Epithelial cell of proximal tubule (primary cell): ENCODE data around the gene DHRSX. TPM values are rescaled to one million over a fixed set of nuclear protein-coding genes. Genes with fewer than 3 reads are reported as not detected.

Experiments
- DNase-seq: peaks from one replicate; pipeline ENCODE4 v3.0.0-alpha.2; 2011; ENCODE audit warnings: low read depth
- H3K4me3 ChIP-seq: 2 replicates; pipeline ENCODE4 v1.5.1; 2011; ENCODE audit warnings: low read depth, mild to moderate bottlenecking, low read length
- total RNA-seq: library from RNA; depleted of rRNA; stranded (reverse); fragments of >200 nt; gene quantifications from 2 replicates; pipeline ENCODE4 v1.2.3, GENCODE V29; 2015
- TF ChIP-seq, protein P1 (sequence below): conservative IDR thresholded peaks from 2 replicates; pipeline ENCODE4 v1.5.1; 2012; ENCODE audit warnings: low read depth, mild to moderate bottlenecking, low read length

The DHRSX gene
- total RNA-seq, 1 donor from 2014 or later = 22.8 TPM

DNA sequence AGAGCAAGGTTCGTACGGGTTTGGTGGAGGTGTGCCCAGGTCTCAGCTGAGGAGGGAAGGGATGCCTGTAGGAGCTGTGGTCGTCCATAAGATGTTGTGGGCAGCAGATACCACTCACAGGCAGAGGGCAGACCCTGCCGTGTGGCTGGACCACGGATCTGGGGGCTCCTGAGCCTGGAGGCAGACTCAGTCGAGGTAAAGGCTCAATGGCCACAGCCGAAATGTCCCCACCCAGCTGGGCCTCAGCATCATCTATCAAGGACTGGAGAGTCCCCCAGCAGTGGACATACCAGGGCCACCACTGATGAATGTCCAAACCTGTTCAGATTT lies 98.5 kb downstream of the DHRSX start:
- TF ChIP-seq, protein P1, sequence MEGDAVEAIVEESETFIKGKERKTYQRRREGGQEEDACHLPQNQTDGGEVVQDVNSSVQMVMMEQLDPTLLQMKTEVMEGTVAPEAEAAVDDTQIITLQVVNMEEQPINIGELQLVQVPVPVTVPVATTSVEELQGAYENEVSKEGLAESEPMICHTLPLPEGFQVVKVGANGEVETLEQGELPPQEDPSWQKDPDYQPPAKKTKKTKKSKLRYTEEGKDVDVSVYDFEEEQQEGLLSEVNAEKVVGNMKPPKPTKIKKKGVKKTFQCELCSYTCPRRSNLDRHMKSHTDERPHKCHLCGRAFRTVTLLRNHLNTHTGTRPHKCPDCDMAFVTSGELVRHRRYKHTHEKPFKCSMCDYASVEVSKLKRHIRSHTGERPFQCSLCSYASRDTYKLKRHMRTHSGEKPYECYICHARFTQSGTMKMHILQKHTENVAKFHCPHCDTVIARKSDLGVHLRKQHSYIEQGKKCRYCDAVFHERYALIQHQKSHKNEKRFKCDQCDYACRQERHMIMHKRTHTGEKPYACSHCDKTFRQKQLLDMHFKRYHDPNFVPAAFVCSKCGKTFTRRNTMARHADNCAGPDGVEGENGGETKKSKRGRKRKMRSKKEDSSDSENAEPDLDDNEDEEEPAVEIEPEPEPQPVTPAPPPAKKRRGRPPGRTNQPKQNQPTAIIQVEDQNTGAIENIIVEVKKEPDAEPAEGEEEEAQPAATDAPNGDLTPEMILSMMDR = no peak
- DNase-seq = no peak
- H3K4me3 ChIP-seq = peak overlapping the region; percentile 15

DNA sequence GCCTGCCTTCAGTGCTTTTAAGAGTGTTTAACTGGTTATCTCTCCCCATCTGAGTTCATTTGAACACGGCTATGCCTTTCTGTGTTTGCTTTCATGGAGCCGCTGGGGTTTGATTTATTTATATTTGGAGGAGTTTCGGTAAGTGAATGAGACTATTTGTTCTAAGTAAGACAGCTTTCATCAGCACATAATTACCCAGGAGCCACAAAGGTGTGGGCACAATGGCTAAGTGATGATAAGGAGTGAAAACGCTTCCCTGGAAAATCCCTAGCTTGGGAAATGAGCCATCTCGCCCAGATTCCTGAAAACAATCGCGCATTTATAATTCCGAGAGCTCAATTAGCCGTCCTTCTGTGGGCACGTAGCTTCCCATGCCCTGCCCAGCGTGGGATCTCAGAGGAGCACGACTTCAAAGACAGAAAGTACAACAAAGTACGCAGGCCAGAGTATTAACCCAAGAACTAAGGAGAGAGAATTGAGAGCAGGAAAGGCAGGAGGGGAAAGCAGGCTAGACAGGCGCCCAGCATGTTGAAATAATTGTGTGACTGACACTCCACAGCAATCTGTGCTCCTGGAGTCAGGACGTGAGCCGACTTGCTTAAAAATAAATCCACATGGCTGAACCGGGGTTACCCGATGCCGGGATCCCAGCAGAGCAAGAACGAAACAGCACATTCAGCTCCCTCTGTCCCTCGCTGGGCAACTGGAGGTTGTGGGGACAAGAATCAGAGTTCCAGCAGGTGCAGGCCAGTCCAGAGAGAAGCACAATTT lies 99.0 kb downstream of the DHRSX start:
- DNase-seq = peak; percentile 84
- TF ChIP-seq, protein P1 = no peak

DNA sequence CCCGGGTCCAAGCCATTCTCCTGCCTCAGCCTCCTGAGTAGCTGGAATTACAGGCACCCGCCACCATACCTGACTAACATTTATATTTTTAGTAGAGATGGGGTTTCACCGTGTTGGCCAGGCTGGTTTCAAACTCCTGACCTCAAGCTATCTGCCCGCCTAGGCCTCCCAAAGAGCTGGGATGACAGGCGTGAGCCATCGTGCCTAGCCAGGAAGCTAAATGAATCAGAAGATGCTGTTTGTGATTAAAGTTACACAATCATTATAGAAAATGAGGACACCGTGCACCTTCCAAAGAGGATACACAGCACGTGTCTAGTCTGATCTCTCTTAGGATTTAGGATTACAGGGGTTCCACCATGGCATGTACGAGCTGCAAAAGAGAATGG lies 99.6 kb downstream of the DHRSX start:
- peak overlapping the region; percentile 15 for H3K4me3 ChIP-seq
- no peak for DNase-seq
- TF ChIP-seq, protein P1 = no peak

More for the DNA sequence above, 99.0 kb downstream of the DHRSX start:
- peak overlapping the region; percentile 15 for H3K4me3 ChIP-seq

DNA sequence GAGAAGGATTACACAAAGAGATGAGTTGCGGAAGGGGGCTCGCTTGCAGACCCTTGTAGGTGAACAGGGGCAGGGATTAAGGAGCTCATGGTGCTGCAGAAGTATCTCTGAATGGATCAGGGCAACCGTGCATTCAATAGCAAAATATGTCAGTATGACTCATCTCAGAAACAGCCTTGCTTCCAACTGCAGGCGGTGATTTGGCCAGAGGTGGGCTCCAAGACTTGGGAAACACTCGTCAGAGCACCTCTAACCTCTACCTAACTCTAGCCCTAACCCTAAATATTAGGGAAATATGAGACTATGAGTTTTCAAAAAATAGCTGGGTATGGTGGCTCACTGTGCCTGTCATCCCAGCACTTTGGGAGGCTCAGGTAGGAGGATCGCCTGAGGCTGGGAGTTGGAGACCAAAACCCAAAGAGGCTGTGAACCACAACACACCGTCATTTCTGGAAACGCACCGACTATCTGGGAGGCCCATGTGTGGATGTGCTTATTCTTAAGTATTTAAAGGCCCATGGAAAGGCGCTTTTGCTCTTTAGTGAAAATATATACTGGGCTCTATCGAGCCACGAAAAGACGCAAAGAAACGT lies 102.6 kb downstream of the DHRSX start:
- no peak for DNase-seq
- H3K4me3 ChIP-seq = no peak overlapping the region
- TF ChIP-seq, protein P1 = no peak

DNA sequence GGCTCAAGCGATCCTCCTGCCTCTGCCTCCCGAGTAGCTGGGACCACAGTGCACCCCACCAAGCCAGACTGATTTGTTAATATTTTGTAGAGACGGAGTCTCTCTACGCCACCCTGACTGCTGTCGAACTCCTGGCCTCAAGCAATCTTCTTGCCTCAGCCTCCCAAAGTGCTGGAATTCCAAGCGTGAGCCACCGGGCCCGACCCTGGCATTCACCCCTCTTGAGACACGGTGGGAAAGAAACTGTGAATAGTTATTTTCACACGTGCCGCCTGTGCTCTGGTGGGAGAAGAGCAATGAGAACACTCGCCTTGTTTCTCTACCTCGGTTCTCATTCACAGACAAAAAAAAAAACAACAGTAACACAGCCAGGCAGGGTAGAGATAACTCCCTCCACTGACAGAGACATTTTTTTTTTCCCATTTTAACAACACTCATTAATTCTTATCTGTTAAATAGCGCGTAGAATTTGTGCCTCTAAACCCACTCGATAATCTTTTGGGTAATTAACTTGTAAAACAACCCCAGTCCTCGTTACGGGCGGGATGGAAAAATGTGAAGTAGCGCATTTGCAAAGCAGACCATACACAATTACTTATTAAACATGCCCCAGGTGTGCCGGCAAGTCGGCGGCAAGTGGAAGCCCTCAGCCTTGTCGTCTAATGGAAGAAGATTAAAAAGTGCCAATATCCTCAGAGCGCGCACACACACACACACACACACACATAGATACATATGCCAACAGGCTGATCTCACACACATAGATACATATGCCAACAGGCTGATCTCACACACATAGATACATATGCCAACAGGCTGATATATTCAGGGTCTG lies 103.3 kb downstream of the DHRSX start:
- no peak overlapping the region for H3K4me3 ChIP-seq
- no peak for DNase-seq
- TF ChIP-seq, protein P1 = no peak

DNA sequence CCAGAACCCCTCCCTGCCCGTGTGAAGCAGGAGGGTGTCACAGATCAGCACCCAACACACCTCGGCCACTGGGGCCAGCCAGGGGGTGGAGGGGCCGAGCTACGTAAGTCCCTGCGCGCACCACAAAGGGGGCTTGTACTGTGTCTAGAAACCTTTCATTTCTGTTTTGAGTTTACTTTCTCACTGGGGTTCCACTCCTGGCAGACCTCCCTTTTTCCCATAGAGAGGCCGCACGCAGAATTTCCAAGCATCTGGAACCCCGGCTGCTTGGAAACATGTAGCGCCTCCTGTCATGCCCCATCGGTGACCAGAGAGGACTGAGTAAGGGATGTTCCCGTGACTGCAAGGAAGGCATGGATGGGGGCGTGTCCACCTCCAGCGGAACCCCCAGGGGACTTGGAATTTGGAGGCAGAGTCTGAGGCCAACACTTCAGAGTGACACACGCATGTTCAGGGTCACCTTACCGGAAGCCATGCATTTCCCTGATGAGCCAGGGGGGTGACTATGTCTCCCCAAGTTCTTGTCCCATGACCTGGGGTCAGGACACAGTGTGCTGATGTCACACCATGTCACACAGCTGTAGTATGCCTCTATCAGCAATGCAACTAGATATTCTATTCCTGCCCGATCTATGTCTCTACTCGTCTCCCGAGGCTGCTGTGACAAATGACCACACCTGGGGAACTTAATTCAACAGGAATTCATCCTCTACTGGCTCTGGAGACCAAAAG lies 105.3 kb downstream of the DHRSX start:
- DNase-seq = no peak
- TF ChIP-seq, protein P1 = no peak
- H3K4me3 ChIP-seq = no peak overlapping the region
